Tibial artery (tissue), 4 donors: ENCODE measurements around the gene ST3GAL2.

Source experiments
- DNase-seq, 2 donors: peaks; one replicate each; pipeline ENCODE4 v3.0.0-alpha.2; 2019
- H3K27ac ChIP-seq, 2 donors: fragments of 200-600 bp; sonication (generic) in 1 of 2; 1 replicate in 1 of 2; 2 replicates in 1 of 2; pipeline ENCODE4 v1.5.1; 2018 to 2019; ENCODE audit warnings: mild to moderate bottlenecking in 1 of 2
- H3K27me3 ChIP-seq, 2 donors: fragments of 200-600 bp; sonication (generic) in 1 of 2; one replicate each; pipeline versions ENCODE4 v1.5.1 to v1.6.0; 2016 to 2019
- H3K36me3 ChIP-seq, 3 donors: fragments of 200-600 bp; sonication (generic) in 2 of 3; one replicate each; pipeline ENCODE4 v1.5.1; 2016 to 2019; ENCODE audit warnings: mild to moderate bottlenecking in 2 of 3
- H3K4me1 ChIP-seq, 4 donors: fragments of 200-600 bp; sonication (generic) in 2 of 4; 1 replicate in 3 of 4; 2 replicates in 1 of 4; pipeline ENCODE4 v1.5.1; 2016 to 2019
- H3K4me3 ChIP-seq, 2 donors: fragments of 200-600 bp; sonication (generic) in 1 of 2; 1 replicate in 1 of 2; 2 replicates in 1 of 2; pipeline ENCODE4 v1.5.1; 2018 to 2019; ENCODE audit warnings: mild to moderate bottlenecking in 2 of 2
- H3K9me3 ChIP-seq, 3 donors: fragments of 200-600 bp; sonication (generic) in 1 of 3; one replicate each; pipeline ENCODE4 v1.5.1; 2016 to 2019
- CTCF ChIP-seq, 2 experiments: fragments of 200-600 bp in 1 of 2; fragments of 450-650 bp in 1 of 2; IDR thresholded peaks; one replicate each; pipeline ENCODE4 v1.5.1; 2017 to 2019; ENCODE audit warnings: antibody characterized with exemption in 2 of 2, mild to moderate bottlenecking in 1 of 2, moderate library complexity in 1 of 2
- intact Hi-C: fragments of 100-400 bp; cut with DNase I; formaldehyde crosslinking; loops from one replicate; pipeline ENCODE4 v1.15.0; 2023; ENCODE audit warnings: low total_unique reads

ST3GAL2 gene

GRCh38 chr16:70430667-70431536 is 8.0 kb downstream of the ST3GAL2 start:
- H3K4me3 ChIP-seq: no peak overlapping the region
- no peaks in the 10 kb centered on the region for H3K27me3 ChIP-seq
- TF ChIP-seq CTCF (IDR thresholded peaks at IDR 0.05): no peak
- no peak overlapping the region for H3K27ac ChIP-seq
- peaks cover 7 to 61% (median 48%) of the 10 kb centered on the region in 4 donors for H3K4me1 ChIP-seq
- intact Hi-C loops: no loop called here
- peak in 1 of 2 donors; percentile 30 for DNase-seq
- no peaks in the 10 kb centered on the region for H3K36me3 ChIP-seq
- H3K9me3 ChIP-seq: no peaks in the 10 kb centered on the region

GRCh38 chr16:70429888-70430666 is 8.8 kb downstream of the ST3GAL2 start:
- TF ChIP-seq CTCF (IDR thresholded peaks at IDR 0.05): no peak
- Histone ChIP-seq H3K27ac (no peak overlapping the region), H3K27me3 (no peaks in the 10 kb centered on the region), H3K4me3 (no peak overlapping the region), H3K4me1 (peaks cover 7 to 61% (median 48%) of the 10 kb centered on the region in 4 donors), H3K36me3 (peaks cover 0 to 1% (median 0%) of the 10 kb centered on the region in 3 donors), H3K9me3 (no peaks in the 10 kb centered on the region)
- no peak for DNase-seq
- intact Hi-C loops: no loop called here

GRCh38 chr16:70428178-70428998 is 10.5 kb downstream of the ST3GAL2 start:
- peaks cover 0 to 7% (median 0%) of the 10 kb centered on the region in 3 donors for H3K36me3 ChIP-seq
- H3K27ac ChIP-seq: peak overlapping the region; percentile 58 to 60
- H3K27me3 ChIP-seq: no peaks in the 10 kb centered on the region
- no peaks in the 10 kb centered on the region for H3K9me3 ChIP-seq
- intact Hi-C loops: no loop called here
- DNase-seq: peak; percentile 83 to 92
- peaks cover 7 to 44% (median 36%) of the 10 kb centered on the region in 4 donors for H3K4me1 ChIP-seq
- TF ChIP-seq CTCF (IDR thresholded peaks at IDR 0.05): no peak
- no peak overlapping the region for H3K4me3 ChIP-seq

GRCh38 chr16:70427786-70428177 is 11.1 kb downstream of the ST3GAL2 start:
- no peaks in the 10 kb centered on the region for H3K27me3 ChIP-seq
- H3K36me3 ChIP-seq: peaks cover 0 to 7% (median 0%) of the 10 kb centered on the region in 3 donors
- TF ChIP-seq CTCF (IDR thresholded peaks at IDR 0.05): no peak
- intact Hi-C loops: no loop called here
- no peaks in the 10 kb centered on the region for H3K9me3 ChIP-seq
- no peak overlapping the region for H3K4me3 ChIP-seq
- peak overlapping the region; percentile 58 to 60 for H3K27ac ChIP-seq
- DNase-seq: no peak
- peaks cover 7 to 38% (median 30%) of the 10 kb centered on the region in 4 donors for H3K4me1 ChIP-seq

- H3K27ac ChIP-seq: no peak overlapping the region
- TF ChIP-seq CTCF (IDR thresholded peaks at IDR 0.05): no peak
- intact Hi-C loops: no loop called here
- H3K4me1 ChIP-seq: peaks cover 0 to 5% (median 2%) of the 10 kb centered on the region in 4 donors
- no peaks in the 10 kb centered on the region for H3K9me3 ChIP-seq
- no peaks in the 10 kb centered on the region for H3K27me3 ChIP-seq
- H3K36me3 ChIP-seq: peaks cover 0 to 7% (median 0%) of the 10 kb centered on the region in 3 donors
- no peak for DNase-seq
- no peak overlapping the region for H3K4me3 ChIP-seq
Observed at GRCh38 chr16:70422543-70422942, 16.4 kb downstream of the ST3GAL2 start.
